ENCODE measurements around the gene ARF4.

ARF4 gene

GRCh38 chr3:57582474-57583168 is 14.5 kb downstream of the ARF4 start:
- no peak for DNase-seq (ENCODE audit: low spot score)

GRCh38 chr3:57577801-57578200 is 19.3 kb downstream of the ARF4 start:
- FAIRE-seq (no peak), DNase-seq (ENCODE audit: low spot score) (no peak)

More at GRCh38 chr3:57582474-57583168, 14.5 kb downstream of the ARF4 start:
- no peak for FAIRE-seq

DNA sequence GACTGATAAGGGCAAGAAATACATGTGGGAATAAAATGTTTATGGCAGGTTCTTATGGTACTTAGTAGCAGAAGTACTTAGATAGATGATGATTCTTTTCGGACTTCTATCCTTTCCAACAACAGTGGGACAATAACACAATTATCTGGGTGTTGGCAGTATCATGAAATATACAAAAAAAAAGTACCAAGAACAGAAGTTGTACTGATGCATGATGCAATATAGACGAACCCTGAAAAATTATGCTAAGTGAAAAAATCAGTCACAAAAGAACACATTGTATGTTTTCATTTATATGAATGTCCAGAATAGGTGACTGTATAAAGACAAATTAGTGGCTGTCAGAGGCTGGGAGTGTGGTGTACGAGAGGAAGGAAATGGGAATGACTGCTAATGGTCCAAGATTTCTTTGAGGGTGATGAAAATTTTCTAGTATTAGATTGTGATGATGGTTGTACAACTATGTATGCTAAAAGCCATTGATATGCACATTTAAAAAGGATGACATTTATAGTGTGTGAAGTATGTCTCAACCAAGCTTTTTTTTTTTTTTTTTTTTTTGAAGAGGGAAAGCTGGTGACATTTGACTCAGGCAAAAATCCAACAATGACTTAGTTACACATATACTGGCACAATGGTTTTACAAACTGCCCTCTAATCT is 21.0 kb downstream of the ARF4 start:
- FAIRE-seq, result no peak
- DNase-seq (ENCODE audit: low spot score), result no peak

DNA sequence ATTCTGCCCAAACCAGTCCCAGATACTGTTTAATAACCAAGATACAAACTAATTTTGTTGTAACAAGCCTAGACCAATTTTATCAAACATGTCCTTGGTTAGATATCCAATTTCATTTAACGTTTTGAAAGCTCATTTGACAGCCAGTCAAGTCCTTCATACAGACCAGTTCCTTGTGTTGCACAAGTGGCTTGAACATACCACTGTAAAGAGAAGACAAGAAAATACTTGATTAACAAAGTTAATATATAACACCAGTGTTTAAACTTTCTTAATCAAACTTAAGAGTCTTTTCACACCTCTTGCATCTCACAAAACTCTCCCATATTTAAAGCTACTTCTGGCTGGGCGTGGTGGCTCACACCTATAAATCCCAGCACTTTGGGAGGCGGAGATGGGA is 25.0 kb downstream of the ARF4 start:
- no peak for FAIRE-seq
- no peak for DNase-seq (ENCODE audit: low spot score)

GRCh38 chr3:57570878-57571277 is 26.3 kb downstream of the ARF4 start:
- FAIRE-seq (no peak), DNase-seq (ENCODE audit: low spot score) (no peak)

DNA sequence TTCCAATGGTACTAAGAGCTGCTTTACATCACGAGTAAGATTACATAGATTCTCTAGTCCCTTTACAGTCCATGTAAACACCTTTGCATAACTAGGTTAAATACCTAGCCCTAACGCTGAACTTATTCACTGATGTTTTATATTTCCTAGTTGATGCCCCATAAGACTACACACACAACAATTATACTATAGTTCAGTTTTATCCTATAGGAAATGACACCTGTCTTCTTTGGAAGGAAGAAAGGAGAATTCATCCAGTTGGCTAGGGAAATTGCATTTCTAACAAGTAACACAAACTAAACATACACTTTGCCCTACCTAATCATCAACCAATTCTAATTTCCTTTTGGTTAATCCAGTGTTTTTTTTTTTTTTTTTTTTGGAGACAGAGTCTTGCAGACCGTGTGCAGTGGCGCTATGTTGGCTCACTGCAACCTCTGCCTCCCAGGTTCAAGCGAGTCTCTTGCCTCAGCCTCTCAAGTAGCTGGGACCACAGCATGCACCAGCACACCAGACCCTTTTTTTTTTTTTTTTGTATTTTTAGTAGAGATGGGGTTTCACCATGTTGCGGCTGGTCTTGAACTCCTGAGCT is 27.2 kb downstream of the ARF4 start:
- FAIRE-seq (no peak), DNase-seq (ENCODE audit: low spot score) (no peak)

- DNase-seq (ENCODE audit: low spot score) (no peak), FAIRE-seq (no peak)
These were observed 37.6 kb downstream of the ARF4 start for GRCh38 chr3:57559526-57559925.

DNA sequence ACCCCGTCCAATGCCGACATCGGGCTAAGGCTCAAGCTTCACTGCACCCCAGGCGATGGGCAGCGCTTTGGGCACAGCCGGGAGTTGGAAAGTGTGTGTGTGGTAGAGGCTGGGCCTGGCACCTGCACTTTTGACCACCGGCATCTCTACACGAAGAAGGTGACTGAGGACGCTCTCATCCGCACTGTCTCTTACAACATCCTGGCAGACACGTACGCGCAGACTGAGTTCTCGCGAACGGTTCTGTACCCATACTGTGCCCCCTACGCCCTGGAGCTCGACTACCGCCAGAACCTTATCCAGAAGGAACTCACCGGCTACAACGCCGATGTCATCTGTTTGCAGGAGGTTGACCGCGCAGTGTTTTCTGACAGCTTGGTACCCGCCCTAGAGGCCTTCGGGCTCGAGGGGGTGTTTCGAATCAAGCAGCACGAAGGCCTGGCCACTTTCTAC is 40.0 kb downstream of the ARF4 start:
- peak; percentile 13 for DNase-seq (ENCODE audit: low spot score)
- no peak for FAIRE-seq

DNA sequence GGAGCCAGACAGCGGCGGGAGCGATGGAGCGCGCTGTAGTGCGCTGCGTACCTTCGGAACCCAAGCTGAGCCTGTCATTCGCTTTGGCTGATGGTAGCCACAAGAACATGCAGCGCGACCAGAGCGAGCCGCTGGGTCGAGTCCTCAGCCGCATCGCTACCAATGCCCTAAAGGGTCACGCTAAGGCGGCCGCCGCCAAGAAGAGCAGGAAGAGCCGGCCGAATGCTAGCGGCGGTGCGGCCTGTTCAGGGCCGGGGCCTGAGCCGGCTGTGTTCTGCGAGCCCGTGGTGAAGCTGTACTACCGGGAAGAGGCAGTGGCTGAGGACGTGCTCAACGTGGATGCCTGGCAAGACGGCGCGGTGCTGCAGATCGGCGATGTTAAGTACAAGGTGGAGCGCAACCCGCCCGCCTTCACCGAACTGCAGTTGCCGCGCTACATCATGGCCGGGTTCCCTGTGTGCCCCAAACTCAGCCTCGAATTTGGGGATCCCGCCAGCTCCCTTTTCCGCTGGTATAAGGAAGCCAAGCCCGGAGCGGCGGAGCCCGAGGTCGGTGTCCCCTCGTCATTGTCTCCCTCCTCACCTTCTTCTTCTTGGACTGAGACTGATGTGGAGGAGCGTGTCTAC is 40.6 kb downstream of the ARF4 start:
- FAIRE-seq (no peak), DNase-seq (ENCODE audit: low spot score) (no peak)

DNA sequence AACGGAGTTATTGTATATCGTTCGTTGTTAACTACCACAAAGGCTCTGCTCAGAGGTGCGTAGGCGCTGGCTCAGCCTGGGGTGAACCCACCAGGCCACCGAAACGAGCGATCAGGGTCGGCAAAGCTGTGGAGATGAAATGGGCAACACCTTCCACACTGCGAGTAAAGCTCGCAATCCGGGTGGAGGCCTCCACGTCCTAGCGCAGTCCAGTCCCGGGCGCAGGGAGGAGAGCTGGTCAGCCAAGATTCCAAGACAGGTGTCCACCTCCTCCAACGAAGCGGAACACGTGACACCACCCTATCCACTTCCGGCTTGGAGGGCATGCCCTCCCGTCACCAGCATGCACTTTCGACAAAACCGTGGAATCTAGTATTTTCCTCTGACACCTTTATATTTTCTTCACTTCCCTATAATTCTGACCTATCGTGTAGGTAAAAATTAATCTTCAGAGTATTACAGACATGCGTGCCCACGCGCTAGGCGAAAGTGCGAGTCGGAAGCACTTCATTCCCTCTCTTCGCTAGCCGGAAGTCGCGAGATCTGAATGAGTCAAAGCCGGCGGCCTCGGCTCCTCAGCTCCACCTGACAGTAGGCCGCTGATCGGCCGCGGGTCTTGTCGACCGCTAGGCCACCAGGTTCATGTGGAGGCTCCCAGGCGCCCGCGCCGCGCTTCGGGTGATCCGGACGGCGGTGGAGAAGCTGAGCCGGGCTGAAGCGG is 41.2 kb downstream of the ARF4 start, which contains the start of gene PDE12:
TSS of gene PDE12 (plus strand) at position 537 of the 721 bp plus-strand sequence. CDS start at position 643, 106 bp downstream.
- peak; percentile 76 for DNase-seq (ENCODE audit: low spot score)
- FAIRE-seq, result no peak

DNA sequence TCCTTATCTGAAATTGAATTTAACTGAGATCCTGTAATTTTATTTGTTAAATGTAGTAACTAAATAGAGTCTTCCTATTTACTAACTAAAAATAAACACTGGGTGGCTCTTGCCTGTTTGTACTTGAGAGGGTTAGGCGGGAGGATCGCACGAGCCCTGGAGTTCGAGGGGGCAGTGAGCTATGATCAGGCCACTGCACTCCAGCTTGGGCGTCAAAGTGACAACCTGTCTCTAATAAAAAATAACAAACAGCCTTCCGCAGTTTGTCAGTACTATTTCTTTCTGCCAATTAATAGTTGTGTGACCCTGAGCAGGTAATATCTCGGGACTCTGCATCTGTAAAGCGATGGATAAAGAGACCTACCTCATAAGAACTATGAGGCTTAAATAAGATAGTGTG is 41.8 kb downstream of the ARF4 start:
- DNase-seq (ENCODE audit: low spot score) (no peak), FAIRE-seq (no peak)

- no peak for FAIRE-seq
- DNase-seq (ENCODE audit: low spot score), result no peak
These were observed 50.5 kb downstream of the ARF4 start for GRCh38 chr3:57546616-57547015.

DNA sequence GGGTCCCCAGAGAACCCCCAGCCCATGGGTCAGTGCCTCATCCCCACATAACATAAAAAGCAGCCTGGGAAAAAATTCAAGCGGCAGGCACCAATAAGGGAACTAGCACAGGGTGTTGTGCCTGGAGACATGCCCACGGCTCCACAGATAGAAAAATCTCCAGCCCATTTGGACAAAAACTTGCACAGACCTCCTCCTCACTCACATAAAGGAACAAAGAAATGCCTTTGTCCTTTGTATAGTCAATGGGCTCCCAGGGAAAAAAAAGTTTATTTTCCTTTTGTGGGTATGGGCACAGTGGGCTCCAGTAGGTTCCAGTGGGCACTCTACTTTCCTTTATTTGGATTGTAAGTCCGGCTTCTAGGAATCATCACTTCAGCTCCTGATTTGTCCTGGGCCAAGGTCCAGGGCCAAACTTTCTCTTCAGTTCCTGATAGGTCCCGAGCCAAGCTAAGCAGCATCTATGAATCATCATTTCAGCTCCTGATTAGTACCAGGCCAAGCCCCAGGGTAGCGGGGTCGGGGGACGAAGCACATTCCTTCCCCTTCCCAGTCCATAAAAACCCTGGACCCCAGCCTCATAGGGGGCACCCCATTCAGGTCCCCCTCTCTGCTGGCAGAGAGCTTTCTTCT is 51.4 kb downstream of the ARF4 start:
- DNase-seq (ENCODE audit: low spot score) (no peak), FAIRE-seq (no peak)

DNA sequence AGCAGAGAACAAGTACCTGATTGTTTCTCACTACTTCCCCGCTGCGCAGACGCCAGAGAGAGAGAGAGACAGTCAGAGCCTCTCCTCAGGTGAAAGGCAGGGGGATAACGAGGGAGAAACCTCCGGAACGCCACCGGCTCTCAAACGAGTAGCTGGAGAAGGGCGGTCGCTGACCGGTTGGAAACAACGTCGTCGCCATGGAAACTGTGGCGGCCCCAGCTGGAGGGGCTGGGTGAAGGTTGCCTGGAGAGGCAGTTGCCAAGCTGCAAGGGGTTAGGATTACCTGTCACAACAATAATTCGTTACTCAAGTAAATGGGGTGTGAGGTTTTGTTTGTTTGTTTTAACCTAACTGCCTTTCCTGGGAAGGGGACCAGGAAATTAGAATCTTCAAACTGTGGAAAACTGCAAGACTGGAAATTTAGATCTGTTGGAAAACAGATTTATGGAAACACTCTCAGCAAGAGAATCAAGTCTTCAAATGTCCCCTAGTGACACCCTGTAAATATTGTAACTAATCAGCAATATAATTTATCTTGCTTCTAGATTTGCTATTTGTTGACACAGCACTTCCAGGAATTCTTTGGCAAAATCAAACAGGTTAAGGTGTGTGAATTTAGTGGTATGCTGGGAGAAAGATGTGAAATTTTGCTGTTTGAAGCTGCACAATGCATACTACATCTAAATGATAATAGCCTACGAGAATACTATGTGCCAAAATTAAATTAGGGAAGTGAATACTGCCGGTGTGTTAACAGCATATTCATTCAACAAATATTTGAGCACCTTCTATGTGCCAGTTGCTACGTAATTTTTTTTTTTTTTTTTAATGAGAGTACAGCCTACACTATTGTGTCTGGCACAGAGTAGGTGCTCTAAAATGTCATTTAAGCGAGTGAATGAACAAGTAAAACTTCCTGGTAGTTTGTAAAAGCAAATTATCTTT is 52.7 kb downstream of the ARF4 start, which contains the start of gene DNAH12:
TSS of gene DNAH12 (minus strand) at position 164 of the 945 bp plus-strand sequence. CDS start 1,474 bp downstream, outside the sequence.
- FAIRE-seq (no peak), DNase-seq (ENCODE audit: low spot score) (no peak)

- no peak for DNase-seq (ENCODE audit: low spot score)
- FAIRE-seq, result no peak
These were observed 58.7 kb downstream of the ARF4 start for GRCh38 chr3:57538465-57538864.

GRCh38 chr3:57530071-57530608 is 67.0 kb downstream of the ARF4 start:
- DNase-seq (ENCODE audit: low spot score), result no peak
- FAIRE-seq, result peak; percentile 54

All from RCC 7860 (cell line).